ENCODE data around the gene ZNF93. TPM values are rescaled to one million over a fixed set of nuclear protein-coding genes. Genes with fewer than 3 reads are reported as not detected.
A peak's percentile ranks its signal among the peaks of the same experiment; 100 is the strongest.
"Not testable (repeated sequence)": the region's sequence is repeated elsewhere in the genome, so short reads cannot be mapped to it uniquely, and the experiment has no call there.

The ZNF93 gene
- total RNA-seq, 4 donors from 2014 or later: 6.0 to 12.5 (median 7.2) TPM

GRCh38 chr19:19955208-19955607 lies 54.5 kb downstream of the ZNF93 start:
- no peaks in the 10 kb centered on the region for H3K4me1 ChIP-seq
- TF ChIP-seq POLR2A (IDR thresholded peaks at IDR 0.05) (no peak), CTCF (IDR thresholded peaks at IDR 0.05) (no peak), POLR2AphosphoS5 (IDR thresholded peaks at IDR 0.05) (no peak), EP300 (IDR thresholded peaks at IDR 0.05) (no peak)
- H3K27ac ChIP-seq: no peak overlapping the region
- no peaks in the 10 kb centered on the region for H3K27me3 ChIP-seq
- no peaks in the 10 kb centered on the region for H3K36me3 ChIP-seq
- no peaks in the 10 kb centered on the region for H3K9me3 ChIP-seq
- no peak for DNase-seq (ENCODE audit: low spot score in 2 of 2)
- H3K4me3 ChIP-seq: no peak overlapping the region
- WGBS: 79% methylated on average over 9 of the region's 9 CpGs

GRCh38 chr19:19956434-19957075 lies 55.8 kb downstream of the ZNF93 start:
- Histone ChIP-seq H3K36me3 (no peaks in the 10 kb centered on the region), H3K4me1 (no peaks in the 10 kb centered on the region), H3K27me3 (no peaks in the 10 kb centered on the region), H3K4me3 (no peak overlapping the region), H3K9me3 (no peaks in the 10 kb centered on the region), H3K27ac (no peak overlapping the region)
- DNase-seq (ENCODE audit: low spot score in 2 of 2): no peak
- 57% methylated on average over 15 of the region's 15 CpGs for WGBS
- TF ChIP-seq CTCF (IDR thresholded peaks at IDR 0.05) (no peak), EP300 (IDR thresholded peaks at IDR 0.05) (no peak), POLR2A (IDR thresholded peaks at IDR 0.05) (no peak), POLR2AphosphoS5 (IDR thresholded peaks at IDR 0.05) (no peak)

GRCh38 chr19:19957766-19958165 lies 57.0 kb downstream of the ZNF93 start:
- H3K27ac ChIP-seq; H3K27me3 ChIP-seq; DNase-seq (ENCODE audit: low spot score in 2 of 2); H3K36me3 ChIP-seq; H3K4me3 ChIP-seq; H3K4me1 ChIP-seq; H3K9me3 ChIP-seq: not testable (repeated sequence)
- WGBS: 69% methylated on average over 8 of the region's 8 CpGs

GRCh38 chr19:19959151-19959799 lies 58.5 kb downstream of the ZNF93 start:
- not testable (repeated sequence) for H3K27ac ChIP-seq, H3K36me3 ChIP-seq, H3K27me3 ChIP-seq, H3K4me1 ChIP-seq, H3K4me3 ChIP-seq, H3K9me3 ChIP-seq
- peak in 1 of 2 donors; percentile 68 for TF ChIP-seq CTCF (IDR thresholded peaks at IDR 0.05)
- peak in 1 of 2 donors; percentile 70 for DNase-seq (ENCODE audit: low spot score in 2 of 2)
- 15% methylated on average over 9 of the region's 9 CpGs for WGBS

- Histone ChIP-seq H3K4me1 (no peaks in the 10 kb centered on the region), H3K4me3 (no peak overlapping the region)
Observed at GRCh38 chr19:19964416-19964815, 63.7 kb downstream of the ZNF93 start.

GRCh38 chr19:19966126-19966525 lies 65.4 kb downstream of the ZNF93 start:
- WGBS: 64% methylated on average over 2 of the region's 3 CpGs
- DNase-seq (ENCODE audit: low spot score in 2 of 2); H3K36me3 ChIP-seq: not testable (repeated sequence)

More at GRCh38 chr19:19964416-19964815, 63.7 kb downstream of the ZNF93 start:
- Histone ChIP-seq H3K27ac (no peak overlapping the region), H3K27me3 (no peaks in the 10 kb centered on the region), H3K36me3 (no peaks in the 10 kb centered on the region), H3K9me3 (peaks cover 8% of the 10 kb centered on the region)
- 83% methylated on average over 7 of the region's 7 CpGs for WGBS
- DNase-seq (ENCODE audit: low spot score in 2 of 2): no peak
- TF ChIP-seq POLR2A (IDR thresholded peaks at IDR 0.05) (no peak), POLR2AphosphoS5 (IDR thresholded peaks at IDR 0.05) (no peak), EP300 (IDR thresholded peaks at IDR 0.05) (no peak), CTCF (IDR thresholded peaks at IDR 0.05) (no peak)

More at GRCh38 chr19:19966126-19966525, 65.4 kb downstream of the ZNF93 start:
- not testable (repeated sequence) for H3K27me3 ChIP-seq, H3K27ac ChIP-seq, H3K9me3 ChIP-seq, H3K4me3 ChIP-seq, H3K4me1 ChIP-seq

Measured in suprapubic skin (tissue), 4 donors.